Right renal pelvis (tissue), 4 donors: ENCODE results near the gene CHL1. TPM values are rescaled to one million over a fixed set of nuclear protein-coding genes. Genes with fewer than 3 reads are reported as not detected.

Experiments
- DNase-seq, 4 donors: peaks; one replicate each; pipeline ENCODE4 v3.0.0-alpha.2; 2013; ENCODE audit warnings: low read depth in 4 of 4, low spot score in 3 of 4, missing footprints in 1 of 4
- polyA plus RNA-seq, 4 donors: library from polyadenylated mRNA; unstranded; fragments of 120-200 nt; gene quantifications; one replicate each; pipeline ENCODE4 v1.2.1, GENCODE V29; 2013; ENCODE audit not compliant: insufficient read length in 4 of 4

The CHL1 gene
- polyA plus RNA-seq, 4 donors, result 13.1 to 22.3 (median 16.4) TPM

DNA sequence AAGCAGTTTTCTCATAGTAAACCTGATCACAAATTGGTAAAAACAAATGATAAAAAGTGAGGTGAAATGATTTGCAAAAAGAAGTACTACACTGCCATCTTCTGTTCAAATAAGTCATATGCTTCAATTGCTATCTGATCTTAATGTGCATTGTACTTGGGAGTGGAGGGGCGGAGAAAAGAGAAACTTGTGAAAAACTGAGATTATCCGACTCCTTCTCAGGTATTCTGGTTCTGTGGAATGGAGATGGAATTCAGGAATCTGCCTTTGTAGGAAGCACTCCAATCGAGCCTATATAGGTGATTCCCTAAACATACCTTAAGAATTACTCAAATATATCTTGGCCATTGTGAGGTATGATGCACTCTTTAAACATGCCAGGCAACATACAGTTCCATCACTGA is 180.6 kb downstream of the CHL1 start:
- no peak for DNase-seq

DNA sequence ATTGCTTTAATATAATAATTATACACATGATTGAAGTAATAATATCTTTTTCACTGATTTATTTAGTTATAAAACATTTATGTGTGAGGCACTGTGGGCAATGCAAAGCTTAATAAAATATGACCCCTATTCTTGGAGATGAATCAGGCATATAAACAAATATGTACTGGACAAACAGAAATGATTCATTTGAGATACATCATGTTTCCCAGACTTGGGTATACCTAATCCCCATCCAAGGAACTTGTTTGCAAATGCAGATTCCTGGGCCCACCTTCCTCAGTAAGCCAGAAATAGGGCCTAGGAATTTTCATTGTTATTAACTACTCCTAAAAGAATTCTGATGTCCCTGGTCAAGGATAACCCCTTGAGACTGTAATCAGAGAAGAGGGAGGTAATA is 184.2 kb downstream of the CHL1 start:
- DNase-seq, result no peak

DNA sequence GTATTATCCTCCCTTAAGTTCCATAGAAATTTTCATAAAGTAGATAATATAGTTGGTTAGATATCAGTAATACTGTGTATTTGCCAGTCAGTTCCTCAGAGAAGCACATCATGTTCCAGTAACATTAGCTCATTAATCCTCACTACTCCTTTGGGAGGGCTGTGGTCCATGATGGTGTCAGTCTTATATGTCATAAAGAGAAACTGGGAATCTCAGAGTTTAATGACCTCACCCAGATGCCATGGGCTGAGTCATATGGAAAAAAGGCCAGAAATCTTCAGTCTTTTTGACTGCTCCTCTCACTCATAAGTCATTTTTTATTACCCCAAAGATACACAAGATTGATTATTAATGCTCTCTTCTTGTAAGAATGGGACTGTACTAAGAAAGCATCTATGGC is 188.6 kb downstream of the CHL1 start:
- no peak for DNase-seq

DNA sequence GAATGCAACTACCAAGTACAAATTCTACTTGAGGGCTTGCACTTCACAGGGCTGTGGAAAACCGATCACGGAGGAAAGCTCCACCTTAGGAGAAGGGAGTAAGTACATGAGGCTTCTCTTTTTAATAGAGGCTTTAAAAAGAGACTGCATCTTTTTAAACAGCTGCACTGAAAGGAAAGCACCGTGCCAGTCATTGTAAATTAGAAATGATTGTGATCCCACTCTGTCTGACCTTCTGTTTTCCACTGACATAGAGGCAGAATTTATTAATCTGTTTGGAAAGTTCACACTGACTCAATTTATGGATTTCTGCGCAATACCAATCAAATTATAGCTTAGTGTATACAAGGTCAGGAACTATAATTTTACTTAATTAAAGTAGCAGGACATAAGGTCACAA is 198.2 kb downstream of the CHL1 start:
- no peak for DNase-seq

DNA sequence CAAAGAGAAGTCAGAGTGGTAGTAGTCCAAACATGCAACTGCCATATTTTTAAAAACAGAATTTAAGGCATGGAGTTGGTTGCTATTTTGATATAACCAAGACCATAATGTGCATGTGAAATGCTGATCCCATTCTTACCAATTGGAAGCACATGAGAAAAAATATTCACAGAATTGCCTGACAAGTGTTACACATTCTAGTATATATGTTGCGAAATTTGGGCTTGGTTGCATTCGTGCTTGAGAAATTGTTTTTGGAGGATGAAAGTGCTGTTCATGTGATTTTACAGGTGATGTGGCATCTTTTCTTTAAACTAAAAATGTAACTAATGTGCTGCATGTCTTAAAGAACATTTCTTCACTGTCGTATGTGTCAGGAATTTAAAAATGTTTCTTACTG is 199.7 kb downstream of the CHL1 start:
- no peak for DNase-seq

DNA sequence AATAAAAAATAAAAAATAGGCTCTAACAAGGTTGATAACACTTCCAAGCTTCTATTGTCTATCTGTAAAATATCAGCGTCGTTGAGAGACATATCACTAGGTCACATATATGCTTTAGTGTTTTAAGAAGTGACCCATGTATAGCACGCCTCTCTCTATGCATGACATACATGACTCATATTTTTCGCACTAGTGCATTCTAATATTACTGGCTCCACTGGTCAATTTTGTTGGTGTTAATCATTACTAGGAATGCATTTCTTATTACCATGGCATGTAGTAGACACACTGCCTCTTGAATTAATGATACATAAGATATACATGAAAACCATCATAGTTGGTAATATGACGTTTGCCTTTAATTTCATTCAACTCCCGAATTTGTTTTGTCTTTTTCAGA is 203.1 kb downstream of the CHL1 start:
- no peak for DNase-seq

DNA sequence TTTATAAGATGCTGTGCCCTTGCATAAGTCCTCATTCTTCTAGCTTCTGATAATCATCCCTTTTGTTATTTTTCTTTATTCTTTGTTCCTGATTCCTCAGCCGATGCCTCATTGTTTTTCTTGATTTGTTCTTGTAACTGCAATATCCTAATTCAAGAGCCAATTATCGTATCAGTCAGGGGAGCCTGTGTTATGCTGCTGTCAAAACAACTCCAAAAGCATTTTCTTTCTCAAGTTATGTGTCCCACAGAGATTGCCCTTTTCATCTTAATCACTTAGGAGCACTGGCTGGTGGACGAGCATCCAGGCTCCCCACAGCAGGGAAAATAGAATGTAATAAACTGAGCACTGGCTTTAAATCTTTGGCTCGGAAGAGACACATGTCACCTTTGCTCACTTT is 207.3 kb downstream of the CHL1 start:
- no peak for DNase-seq

DNA sequence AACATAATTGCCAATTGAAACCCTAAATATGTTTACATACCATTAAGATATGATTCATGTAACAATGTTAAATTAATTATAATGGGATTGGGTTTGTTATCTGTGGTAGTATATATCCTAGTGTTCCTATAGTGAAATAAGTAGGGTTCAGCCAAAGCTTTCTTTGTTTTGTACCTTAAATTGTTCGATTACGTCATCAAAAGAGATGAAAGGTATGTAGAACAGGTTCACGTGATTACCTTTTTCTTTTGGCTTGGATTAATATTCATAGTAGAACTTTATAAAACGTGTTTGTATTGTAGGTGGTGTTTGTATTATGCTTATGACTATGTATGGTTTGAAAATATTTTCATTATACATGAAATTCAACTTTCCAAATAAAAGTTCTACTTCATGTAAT is 212.4 kb downstream of the CHL1 start:
- DNase-seq, result no peak

DNA sequence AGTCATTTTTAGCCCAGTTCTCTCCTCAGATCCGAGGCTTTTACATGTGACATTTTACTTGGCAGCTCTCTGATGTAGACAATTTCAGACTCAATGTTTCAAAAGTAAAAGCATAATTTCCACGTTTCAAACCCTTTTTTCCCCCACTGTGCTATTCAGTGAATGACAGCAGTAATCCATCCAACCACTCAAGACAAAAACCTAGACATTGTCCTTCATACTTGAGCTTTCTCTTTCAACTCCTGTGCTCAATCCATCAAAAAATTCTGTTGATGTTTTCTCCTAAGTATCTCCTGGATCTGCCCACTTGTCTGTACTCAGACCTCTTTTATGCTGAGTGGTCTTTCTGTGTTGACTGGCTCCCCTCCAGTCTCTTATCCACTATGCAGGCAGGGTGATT is 214.7 kb downstream of the CHL1 start:
- no peak for DNase-seq

DNA sequence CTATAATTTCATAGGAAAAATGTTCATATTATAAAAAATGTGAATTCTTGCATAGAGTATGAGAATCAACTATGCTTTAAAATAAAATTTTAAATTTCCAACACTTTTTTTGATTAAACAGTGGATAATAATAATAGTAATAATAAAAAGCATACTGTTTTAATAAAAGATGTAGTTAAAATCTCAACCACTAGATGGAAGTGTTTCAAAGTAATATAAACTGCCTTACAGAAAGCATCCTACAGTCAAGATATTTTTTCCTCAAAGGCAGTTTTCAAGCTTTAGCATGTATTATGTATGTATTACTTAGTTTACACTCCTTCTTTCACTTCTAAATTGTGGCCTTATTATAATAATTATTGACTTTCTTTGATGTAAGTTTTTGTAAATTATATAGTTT is 217.5 kb downstream of the CHL1 start:
- no peak for DNase-seq

DNA sequence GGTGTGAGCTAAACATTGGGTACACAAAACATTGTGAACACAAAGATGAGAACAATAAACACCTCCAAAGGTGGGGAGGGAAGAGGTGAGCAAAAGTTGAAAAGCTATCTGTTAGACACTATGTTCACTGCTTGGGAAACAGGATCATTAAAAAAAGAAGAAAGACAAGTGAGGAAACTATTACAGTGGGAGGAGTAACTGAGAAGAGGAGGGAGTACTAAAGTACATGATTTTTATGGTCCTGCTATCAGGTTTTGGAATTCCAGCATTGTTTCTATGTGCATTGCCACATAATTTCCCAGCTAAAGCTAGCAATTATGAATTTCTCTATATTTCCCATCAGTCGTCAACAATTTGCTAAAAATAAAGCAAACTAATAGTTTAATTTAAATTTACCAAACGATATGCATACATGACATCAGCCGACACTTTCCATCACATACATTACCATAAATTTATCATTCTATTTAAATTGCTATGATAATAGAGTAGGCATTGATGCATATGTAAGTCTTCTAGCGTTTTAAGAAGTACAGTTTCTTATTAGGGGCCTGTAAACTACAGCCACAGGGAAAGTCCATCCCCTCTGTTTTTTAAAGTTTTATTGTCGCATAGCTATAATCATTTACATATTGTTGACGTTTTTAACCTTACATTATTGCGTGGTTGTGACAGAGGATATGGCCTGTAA is 221.8 kb downstream of the CHL1 start:
- DNase-seq, result no peak

DNA sequence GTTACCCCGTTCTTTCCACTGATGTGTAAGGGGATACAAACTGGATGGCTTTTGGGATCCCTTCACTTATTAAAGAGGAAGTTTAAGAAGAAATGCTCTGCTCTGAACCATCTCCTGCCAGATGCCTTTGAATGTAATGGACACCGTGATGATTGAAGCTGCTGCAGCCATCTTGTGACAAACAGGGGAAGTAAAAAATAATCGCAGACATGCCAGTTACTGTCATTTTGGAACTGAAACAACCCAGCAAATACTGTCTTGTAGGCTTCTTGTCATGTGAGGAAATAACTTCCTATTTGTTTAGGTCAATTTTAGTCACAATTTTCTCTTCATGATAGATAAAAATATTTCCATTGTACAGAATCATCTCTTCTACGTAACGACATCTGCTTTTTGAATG is 224.0 kb downstream of the CHL1 start:
- DNase-seq, result no peak

DNA sequence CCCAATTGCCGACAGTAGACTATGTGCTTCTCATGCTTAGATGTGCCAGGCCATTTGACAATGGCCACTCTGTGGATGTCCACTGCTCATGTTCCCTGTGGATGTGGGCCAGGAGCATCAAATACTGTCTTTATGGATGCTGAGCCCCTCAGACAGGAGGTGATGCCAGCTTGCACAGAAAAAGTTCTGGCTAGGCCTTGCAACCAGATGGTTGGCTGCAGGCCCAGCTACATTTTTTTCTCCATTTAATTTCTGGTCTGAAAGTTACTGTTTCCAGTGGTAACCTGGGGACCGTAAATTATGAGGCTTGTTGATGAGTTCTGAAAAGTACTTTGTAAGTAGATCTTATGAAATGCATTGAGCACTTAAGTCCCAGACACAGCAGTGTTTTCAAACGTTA is 228.5 kb downstream of the CHL1 start:
- DNase-seq, result no peak

DNA sequence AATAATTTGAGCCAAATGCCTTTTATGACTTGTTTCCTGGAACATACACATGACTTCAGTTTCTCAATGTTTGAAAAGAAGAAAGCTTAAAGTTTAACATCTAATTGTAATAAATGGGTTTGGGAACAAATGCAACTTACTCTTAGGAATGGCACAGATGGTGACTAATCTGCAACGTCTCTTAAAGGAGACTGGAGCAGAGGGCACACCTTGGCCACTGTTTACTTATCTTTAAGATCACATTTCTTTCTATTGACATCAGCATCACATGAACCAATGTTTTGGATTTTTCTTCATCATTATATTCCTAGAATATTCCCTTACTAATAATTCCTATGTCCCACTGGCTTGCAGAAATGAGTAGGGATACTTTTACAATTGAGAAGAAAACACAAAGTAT is 229.5 kb downstream of the CHL1 start:
- DNase-seq, result no peak

DNA sequence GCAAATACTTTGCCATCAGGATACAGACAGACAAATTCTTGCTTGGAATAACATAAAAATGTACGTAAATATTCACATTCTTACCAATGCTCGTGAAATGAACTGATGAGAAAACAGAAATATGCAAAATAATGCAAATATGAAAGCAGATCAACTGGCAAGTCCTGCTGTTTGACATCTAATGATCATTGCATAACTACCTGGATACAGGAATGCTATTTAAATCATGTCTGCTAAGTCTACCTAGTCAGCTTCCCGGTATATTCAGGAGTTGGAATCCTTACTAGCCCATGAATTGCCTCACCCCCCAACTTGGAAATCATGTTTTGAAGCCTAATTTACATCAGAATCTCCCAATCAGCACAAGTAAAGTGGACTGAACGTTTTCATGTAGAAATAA is 230.6 kb downstream of the CHL1 start:
- DNase-seq, result no peak

DNA sequence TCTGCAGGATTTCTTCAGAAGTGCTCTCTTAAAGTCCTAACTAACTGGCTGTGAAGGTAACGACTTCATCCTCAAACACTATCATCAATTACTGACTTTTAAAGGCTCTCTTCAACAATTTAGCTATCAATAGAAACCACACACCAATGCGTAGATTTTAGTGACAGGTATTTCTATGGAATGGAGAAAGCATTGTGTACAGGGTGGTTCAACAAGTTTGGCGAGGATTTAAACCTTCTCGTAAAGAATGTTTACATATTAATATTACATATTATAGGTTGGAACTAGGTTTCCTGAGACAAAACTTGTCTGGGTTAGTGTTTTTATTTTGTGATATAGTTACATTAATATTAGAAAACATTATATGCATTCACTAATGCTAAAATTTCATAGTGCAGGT is 233.6 kb downstream of the CHL1 start:
- DNase-seq, result no peak

DNA sequence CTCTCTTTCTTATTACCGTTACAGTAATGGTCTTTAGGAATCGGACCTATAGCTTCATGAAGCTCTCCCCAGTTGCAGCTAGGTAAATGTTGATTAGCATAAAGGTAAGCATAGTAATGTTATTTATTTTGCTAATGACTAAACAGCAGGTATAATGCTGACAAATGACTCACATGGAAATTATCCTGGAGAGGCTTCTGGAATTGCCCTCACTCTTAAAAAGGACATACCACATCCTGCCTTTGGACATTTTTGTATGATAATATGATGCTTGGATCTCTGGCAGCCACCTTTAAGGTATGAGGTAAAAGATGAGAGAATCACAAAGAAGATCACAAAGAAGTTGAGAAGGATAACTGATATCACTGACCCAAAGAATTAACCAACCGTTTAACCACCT is 238.6 kb downstream of the CHL1 start:
- no peak for DNase-seq

DNA sequence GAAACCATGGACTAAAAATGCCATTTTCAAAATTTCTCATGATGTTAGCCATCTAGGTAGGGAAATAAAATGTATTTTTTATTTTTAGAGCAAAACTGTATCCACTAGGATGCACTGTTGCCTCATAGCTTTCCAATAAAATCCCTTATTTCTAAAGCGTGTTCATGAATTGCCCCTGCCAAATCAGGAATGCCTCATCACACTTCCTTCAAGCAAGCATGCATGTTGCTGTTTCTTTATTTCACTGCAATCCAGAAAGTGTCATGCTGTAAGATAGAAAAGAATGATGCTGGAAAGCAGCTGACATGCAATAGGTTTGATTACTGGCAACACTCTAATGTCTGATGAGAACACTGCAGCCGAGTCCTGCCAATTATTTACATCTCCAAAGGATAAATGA is 239.5 kb downstream of the CHL1 start:
- no peak for DNase-seq

DNA sequence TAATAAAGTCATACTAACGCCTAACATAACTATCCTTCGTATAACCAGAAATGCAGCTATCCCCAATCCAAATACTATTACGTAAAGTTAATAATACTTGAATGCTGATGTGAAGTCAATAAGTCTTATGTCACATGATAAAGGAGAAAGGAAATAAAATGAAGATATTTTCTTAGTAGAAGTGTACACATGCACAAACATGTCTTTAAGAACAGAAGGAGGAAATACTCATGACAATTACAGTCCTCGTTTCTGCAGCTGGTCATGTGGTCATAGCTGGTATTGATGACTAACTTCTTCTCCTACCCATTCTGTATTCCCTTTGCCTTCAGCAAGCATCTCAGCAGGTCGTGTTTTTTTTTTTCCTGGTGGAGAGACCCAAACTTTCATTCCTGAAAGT is 244.3 kb downstream of the CHL1 start:
- no peak for DNase-seq

DNA sequence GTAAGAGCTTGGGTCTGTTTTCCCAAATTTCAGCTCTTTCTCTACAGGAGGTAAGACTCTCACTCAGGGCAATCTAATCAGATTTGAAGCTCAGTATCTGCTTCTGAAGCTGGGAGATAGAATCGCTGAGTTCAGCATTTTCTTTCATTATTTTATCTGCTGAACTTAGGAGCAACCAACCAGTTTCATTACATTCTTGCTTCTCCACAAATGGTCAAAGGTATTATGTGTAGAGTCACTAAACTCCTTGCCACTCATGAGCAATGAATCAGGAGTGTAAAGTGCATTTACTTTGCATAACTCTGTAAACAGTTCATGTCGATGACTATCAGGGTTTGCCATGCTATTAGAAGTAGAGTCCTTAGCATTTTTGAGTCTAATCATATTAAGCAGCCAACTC is 249.4 kb downstream of the CHL1 start:
- no peak for DNase-seq

DNA sequence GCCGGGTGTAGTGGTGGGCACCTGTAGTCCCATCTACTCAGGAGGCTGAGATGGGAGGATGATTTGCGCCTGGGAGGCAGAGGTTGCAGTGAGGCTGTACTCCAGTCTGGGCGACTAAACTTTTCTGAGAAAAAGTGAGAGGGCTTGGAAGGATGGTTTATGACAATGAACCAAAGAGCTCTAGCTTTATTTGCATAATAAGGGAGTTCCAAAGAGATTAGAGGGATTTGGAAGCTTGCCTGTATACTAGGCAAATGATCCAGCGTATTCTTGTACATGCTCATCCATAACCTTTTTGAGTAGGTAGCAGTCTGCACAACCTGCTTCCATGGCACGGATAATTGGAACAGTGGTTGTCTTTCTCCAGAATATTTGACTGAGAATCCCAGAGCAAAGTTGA is 251.1 kb downstream of the CHL1 start:
- DNase-seq, result no peak

DNA sequence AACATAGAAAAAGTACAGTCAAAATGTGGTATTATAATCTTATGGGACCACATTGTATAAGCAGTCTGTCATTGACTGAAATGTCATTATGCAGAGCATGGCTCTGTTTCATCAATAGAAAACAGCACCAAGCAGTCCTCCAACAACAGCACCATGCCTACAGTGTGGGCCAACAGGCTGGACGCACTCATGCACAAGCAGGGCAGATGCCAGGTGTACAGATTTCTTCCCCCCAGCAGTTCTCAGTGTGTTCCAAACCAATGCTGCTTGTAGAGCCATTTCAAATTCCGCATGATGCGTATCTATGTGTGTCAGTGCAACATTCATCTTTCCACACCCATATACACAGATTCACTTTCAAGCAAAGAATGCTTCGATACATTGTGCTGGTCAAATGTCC is 253.1 kb downstream of the CHL1 start:
- DNase-seq, result no peak

DNA sequence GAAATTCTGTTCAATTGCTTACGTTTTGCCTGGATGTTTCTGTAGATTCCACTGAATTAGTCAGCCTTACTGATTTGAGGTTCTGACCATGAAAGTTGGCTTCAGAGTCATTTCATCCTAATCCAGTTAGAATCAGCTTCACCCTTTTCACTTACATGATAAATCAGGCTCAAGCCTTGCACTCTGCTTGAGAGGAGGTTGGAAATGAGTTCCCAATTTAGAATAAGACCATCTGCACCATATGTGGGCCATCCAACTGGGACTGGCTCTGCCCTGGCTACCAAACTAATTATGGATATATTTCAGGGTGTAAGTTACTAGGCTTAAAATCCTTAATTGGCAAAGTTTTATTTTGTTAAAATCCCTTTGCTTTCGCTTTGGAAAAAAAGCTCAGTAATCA is 255.7 kb downstream of the CHL1 start:
- no peak for DNase-seq
